ENCODE results near the gene ATXN2L. TPM values are rescaled to one million over a fixed set of nuclear protein-coding genes. Genes with fewer than 3 reads are reported as not detected.

ATXN2L gene
- total RNA-seq, 1 experiment from 2014 or later, result 335 TPM

GRCh38 chr16:28875134-28876018, 52.6 kb downstream of the ATXN2L start:
- no TSS peak for BruUV-seq (replicated peaks)

GRCh38 chr16:28876019-28876659, 53.3 kb downstream of the ATXN2L start:
- TF ChIP-seq EZH2 (IDR thresholded peaks at IDR 0.05; ENCODE audit: borderline replicate concordance, low read depth, low read length, poor library complexity, severe bottlenecking) (no peak), CTCF (conservative IDR thresholded peaks at IDR 0.05; ENCODE audit: low read depth, low read length) (no peak)
- BruUV-seq (replicated peaks), result no TSS peak
- ChIA-PET CTCF (interaction anchor here (1.5 kb wide), 1 partner anchor 53 kb away, joined by 6 read pairs; no protein-coding TSS in a partner anchor), POLR2A (ENCODE audit: low non-redundant PET) (no interaction called here)
- Histone ChIP-seq H3K9me3 (ENCODE audit: low read depth, low read length, poor library complexity, severe bottlenecking) (no peaks in the 10 kb centered on the region), H3K27ac (ENCODE audit: low read depth, low read length, poor library complexity, severe bottlenecking) (no peak overlapping the region), H3K27me3 (replicated peaks; ENCODE audit: insufficient read depth, low read depth, low read length, poor library complexity) (no peaks in the 10 kb centered on the region), H3K4me1 (ENCODE audit: insufficient read depth, low read length, poor library complexity, severe bottlenecking) (no peaks in the 10 kb centered on the region), H3K36me3 (ENCODE audit: insufficient read depth, low read length, poor library complexity, severe bottlenecking) (peaks cover 11% of the 10 kb centered on the region), H3K4me3 (ENCODE audit: low read depth, low read length, poor library complexity, severe bottlenecking) (no peak overlapping the region)
- intact Hi-C loops (cut with micrococcal nuclease; ENCODE audit: unreplicated experiment), result loop anchor here (10.0 kb wide), 1 partner anchor 49 kb away; the partner anchor contains the start of gene RABEP2
- no peak for DNase-seq (ENCODE audit: low spot score)

More at GRCh38 chr16:28875134-28876018, 52.6 kb downstream of the ATXN2L start:
- peak overlapping the region; percentile 16 for H3K27ac ChIP-seq (ENCODE audit: low read depth, low read length, poor library complexity, severe bottlenecking)
- no peaks in the 10 kb centered on the region for H3K27me3 ChIP-seq (replicated peaks; ENCODE audit: insufficient read depth, low read depth, low read length, poor library complexity)
- intact Hi-C loops (cut with micrococcal nuclease; ENCODE audit: unreplicated experiment), result loop anchor here (10.0 kb wide), 1 partner anchor 49 kb away; the partner anchor contains the start of gene RABEP2
- no peaks in the 10 kb centered on the region for H3K4me1 ChIP-seq (ENCODE audit: insufficient read depth, low read length, poor library complexity, severe bottlenecking)
- no peak for TF ChIP-seq EZH2 (IDR thresholded peaks at IDR 0.05; ENCODE audit: borderline replicate concordance, low read depth, low read length, poor library complexity, severe bottlenecking)
- TF ChIP-seq CTCF (conservative IDR thresholded peaks at IDR 0.05; ENCODE audit: low read depth, low read length), result no peak
- H3K9me3 ChIP-seq (ENCODE audit: low read depth, low read length, poor library complexity, severe bottlenecking), result no peaks in the 10 kb centered on the region
- H3K4me3 ChIP-seq (ENCODE audit: low read depth, low read length, poor library complexity, severe bottlenecking), result no peak overlapping the region
- H3K36me3 ChIP-seq (ENCODE audit: insufficient read depth, low read length, poor library complexity, severe bottlenecking), result peaks cover 11% of the 10 kb centered on the region
- ChIA-PET CTCF (interaction anchor here (1.5 kb wide), 1 partner anchor 53 kb away, joined by 6 read pairs; no protein-coding TSS in a partner anchor), POLR2A (ENCODE audit: low non-redundant PET) (no interaction called here)
- no peak for DNase-seq (ENCODE audit: low spot score)

- Histone ChIP-seq H3K27me3 (replicated peaks; ENCODE audit: insufficient read depth, low read depth, low read length, poor library complexity) (no peaks in the 10 kb centered on the region), H3K4me1 (ENCODE audit: insufficient read depth, low read length, poor library complexity, severe bottlenecking) (no peaks in the 10 kb centered on the region), H3K4me3 (ENCODE audit: low read depth, low read length, poor library complexity, severe bottlenecking) (no peak overlapping the region), H3K36me3 (ENCODE audit: insufficient read depth, low read length, poor library complexity, severe bottlenecking) (peaks cover 3% of the 10 kb centered on the region), H3K9me3 (ENCODE audit: low read depth, low read length, poor library complexity, severe bottlenecking) (no peaks in the 10 kb centered on the region), H3K27ac (ENCODE audit: low read depth, low read length, poor library complexity, severe bottlenecking) (no peak overlapping the region)
- ChIA-PET POLR2A (ENCODE audit: low non-redundant PET) (no interaction called here), CTCF (no interaction called here)
- no TSS peak for BruUV-seq (replicated peaks)
- intact Hi-C loops (cut with micrococcal nuclease; ENCODE audit: unreplicated experiment), result loop anchor here (10.0 kb wide), 1 partner anchor 48 kb away; the partner anchor contains the start of gene RABEP2
- DNase-seq (ENCODE audit: low spot score), result no peak
- TF ChIP-seq EZH2 (IDR thresholded peaks at IDR 0.05; ENCODE audit: borderline replicate concordance, low read depth, low read length, poor library complexity, severe bottlenecking) (no peak), CTCF (conservative IDR thresholded peaks at IDR 0.05; ENCODE audit: low read depth, low read length) (no peak)
Observed at GRCh38 chr16:28876973-28877654, 54.3 kb downstream of the ATXN2L start.

All from A673 (cell line).